Gastroesophageal sphincter (tissue), 4 donors: ENCODE measurements around the gene FAM180A. TPM values are rescaled to one million over a fixed set of nuclear protein-coding genes. Genes with fewer than 3 reads are reported as not detected.

ENCODE experiments used
- ATAC-seq: fragments of 150-250 bp; one replicate; pipeline ENCODE4 v1.9.1; 2016; ENCODE audit warnings: mild to moderate bottlenecking, moderate library complexity
- H3K27ac ChIP-seq, 4 donors: fragments of 200-600 bp; sonication (generic) in 3 of 4; 1 replicate in 3 of 4; 2 replicates in 1 of 4; pipeline ENCODE4 v1.5.1; 2016 to 2019
- H3K27me3 ChIP-seq: fragments of 200-600 bp; sonication (generic); one replicate; pipeline ENCODE4 v1.5.1; 2019
- H3K36me3 ChIP-seq, 2 donors: fragments of 200-600 bp; sonication (generic); one replicate each; pipeline ENCODE4 v1.5.1; 2019; ENCODE audit warnings: control low read depth in 1 of 2
- H3K4me1 ChIP-seq, 3 donors: fragments of 200-600 bp; sonication (generic); 1 replicate in 2 of 3; 2 replicates in 1 of 3; pipeline ENCODE4 v1.5.1; 2016 to 2019; ENCODE audit warnings: control low read depth in 2 of 3
- H3K4me3 ChIP-seq, 2 donors: fragments of 200-600 bp; sonication (generic); one replicate each; pipeline ENCODE4 v1.5.1; 2019; ENCODE audit warnings: mild to moderate bottlenecking in 1 of 2, moderate library complexity in 1 of 2
- H3K9me3 ChIP-seq, 3 donors: fragments of 200-600 bp; sonication (generic); one replicate each; pipeline ENCODE4 v1.5.1; 2017 to 2019; ENCODE audit warnings: control low read depth in 2 of 3
- CTCF ChIP-seq, 4 experiments: fragments of 200-600 bp in 2 of 4; fragments of 450-650 bp in 2 of 4; sonication (generic) in 1 of 4; IDR thresholded peaks; one replicate each; pipeline ENCODE4 v1.5.1; 2017 to 2019; ENCODE audit warnings: antibody characterized with exemption in 4 of 4, mild to moderate bottlenecking in 2 of 4, moderate library complexity in 2 of 4
- EP300 ChIP-seq: sonication (generic); formaldehyde crosslinking; IDR thresholded peaks from one replicate; pipeline ENCODE4 v1.6.1; 2017; ENCODE audit warnings: antibody characterized with exemption, mild to moderate bottlenecking
- POLR2A ChIP-seq, 2 donors: fragments of 450-650 bp; IDR thresholded peaks; one replicate each; pipeline ENCODE4 v1.6.1; 2017; ENCODE audit warnings: antibody characterized with exemption in 2 of 2, mild to moderate bottlenecking in 2 of 2, moderate library complexity in 1 of 2
- POLR2AphosphoS5 ChIP-seq: sonication (generic); formaldehyde crosslinking; IDR thresholded peaks from one replicate; pipeline ENCODE4 v1.6.1; 2017; ENCODE audit warnings: antibody characterized with exemption
- WGBS, 2 donors: methylation state at CpG; one replicate each; pipeline ENCODE4 v1.1.5; 2018; ENCODE audit warnings: low coverage in 1 of 2; 5-methylcytosine and 5-hydroxymethylcytosine counted together
- total RNA-seq, 4 donors: library from RNA; depleted of rRNA; stranded (reverse); fragments of >200 nt; gene quantifications; one replicate each; pipeline ENCODE4 v1.1.0, GENCODE V29; 2016

The FAM180A gene
- total RNA-seq, 4 donors from 2014 or later = 2.6 to 8.5 (median 3.7) TPM

DNA sequence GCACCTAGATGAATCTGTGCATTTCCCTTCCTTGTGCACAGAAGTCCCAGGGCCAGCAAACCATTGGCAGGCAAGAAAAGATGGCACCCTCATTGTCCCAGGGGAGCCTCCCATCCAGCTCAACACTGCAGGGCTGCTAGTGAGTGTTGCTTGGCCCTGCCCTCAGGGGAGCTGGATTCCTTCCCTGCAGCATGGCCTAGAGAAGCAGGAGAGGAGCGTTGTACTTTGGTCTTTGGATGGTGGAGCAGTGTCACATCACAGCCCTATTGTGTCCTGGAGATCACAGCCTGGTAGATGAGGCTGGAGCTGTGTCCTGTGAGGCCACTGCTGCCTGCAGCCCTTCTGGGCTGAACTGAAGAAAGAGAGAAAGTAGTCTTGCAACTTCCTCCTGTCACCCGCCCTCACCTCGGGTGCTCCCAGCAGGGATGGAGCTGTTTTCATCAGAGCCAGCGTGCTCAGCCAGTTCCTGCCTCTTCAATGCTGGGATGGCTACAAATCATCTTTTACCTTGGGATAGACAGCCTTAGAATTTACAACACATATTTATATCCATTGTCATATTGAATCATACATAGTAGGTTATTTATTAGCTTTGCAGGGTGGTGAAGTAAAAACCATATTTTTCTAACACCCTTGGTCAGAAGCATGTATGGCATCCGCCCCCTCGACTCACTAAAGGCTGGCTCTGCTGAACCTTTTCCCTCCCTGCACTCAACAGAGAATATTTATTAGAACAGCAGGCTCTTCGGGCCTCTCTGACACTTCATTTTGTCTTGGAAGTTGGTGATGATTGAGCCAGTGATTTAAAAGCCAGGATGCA lies 43.1 kb upstream of the FAM180A start:
- Histone ChIP-seq H3K4me1 (peaks cover 0 to 14% (median 5%) of the 10 kb centered on the region in 3 donors), H3K9me3 (no peaks in the 10 kb centered on the region), H3K27me3 (no peaks in the 10 kb centered on the region), H3K36me3 (no peaks in the 10 kb centered on the region), H3K27ac (no peak overlapping the region), H3K4me3 (no peak overlapping the region)
- 25 to 43% methylated on average over 2 to 5 of the region's 7 CpGs for WGBS, 2 donors
- ATAC-seq = no peak
- TF ChIP-seq POLR2AphosphoS5 (no peak), CTCF (IDR thresholded peaks at IDR 0.05) (no peak), POLR2A (IDR thresholded peaks at IDR 0.05) (no peak), EP300 (no peak)

- Histone ChIP-seq H3K36me3 (no peaks in the 10 kb centered on the region), H3K4me1 (peaks cover 0 to 2% (median under 1%) of the 10 kb centered on the region in 3 donors), H3K9me3 (no peaks in the 10 kb centered on the region), H3K27ac (no peak overlapping the region), H3K27me3 (no peaks in the 10 kb centered on the region), H3K4me3 (no peak overlapping the region)
- no peak for ATAC-seq
- TF ChIP-seq EP300 = no peak
- no peak for TF ChIP-seq POLR2A (IDR thresholded peaks at IDR 0.05)
- TF ChIP-seq CTCF (IDR thresholded peaks at IDR 0.05) = no peak
- no peak for TF ChIP-seq POLR2AphosphoS5
- WGBS, 2 donors = 92 to 98% methylated on average over 6 to 10 of the region's 11 CpGs
Observed at GRCh38 chr7:135790371-135790977, 41.9 kb upstream of the FAM180A start.

- Histone ChIP-seq H3K9me3 (no peaks in the 10 kb centered on the region), H3K4me1 (no peaks in the 10 kb centered on the region), H3K27ac (no peak overlapping the region), H3K36me3 (no peaks in the 10 kb centered on the region), H3K4me3 (no peak overlapping the region), H3K27me3 (no peaks in the 10 kb centered on the region)
- 71 to 100% methylated on average over 1 to 3 of the region's 3 CpGs for WGBS, 2 donors
- no peak for ATAC-seq
- TF ChIP-seq EP300 (no peak), POLR2A (IDR thresholded peaks at IDR 0.05) (no peak)
Observed at GRCh38 chr7:135789956-135790355, 41.3 kb upstream of the FAM180A start.

DNA sequence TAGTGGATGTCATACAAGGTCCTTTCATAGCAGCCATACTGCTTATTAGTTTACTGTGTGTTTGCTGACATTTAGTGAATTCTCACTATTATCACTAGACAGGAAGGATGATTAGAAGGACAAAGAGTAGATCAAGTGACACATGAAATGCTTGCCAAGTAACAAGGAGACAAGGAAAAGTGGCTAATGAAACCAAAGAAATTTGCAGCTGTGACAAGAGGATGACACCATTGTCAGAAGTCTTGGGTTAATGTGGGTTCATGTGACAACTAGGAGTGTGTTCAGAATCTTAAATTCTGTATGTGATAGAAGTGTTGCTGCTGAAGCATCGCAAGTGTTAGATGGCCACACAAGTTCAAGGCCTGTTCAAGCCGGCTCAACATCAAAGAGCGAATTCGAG lies 40.8 kb upstream of the FAM180A start:
- Histone ChIP-seq H3K9me3 (no peaks in the 10 kb centered on the region), H3K4me1 (no peaks in the 10 kb centered on the region), H3K27me3 (no peaks in the 10 kb centered on the region), H3K36me3 (no peaks in the 10 kb centered on the region), H3K4me3 (no peak overlapping the region), H3K27ac (no peak overlapping the region)
- 77 to 78% methylated on average over 4 of the region's 4 CpGs for WGBS, 2 donors
- TF ChIP-seq POLR2AphosphoS5 = no peak
- no peak for TF ChIP-seq CTCF (IDR thresholded peaks at IDR 0.05)
- TF ChIP-seq POLR2A (IDR thresholded peaks at IDR 0.05) = no peak
- TF ChIP-seq EP300 = no peak
- no peak for ATAC-seq

DNA sequence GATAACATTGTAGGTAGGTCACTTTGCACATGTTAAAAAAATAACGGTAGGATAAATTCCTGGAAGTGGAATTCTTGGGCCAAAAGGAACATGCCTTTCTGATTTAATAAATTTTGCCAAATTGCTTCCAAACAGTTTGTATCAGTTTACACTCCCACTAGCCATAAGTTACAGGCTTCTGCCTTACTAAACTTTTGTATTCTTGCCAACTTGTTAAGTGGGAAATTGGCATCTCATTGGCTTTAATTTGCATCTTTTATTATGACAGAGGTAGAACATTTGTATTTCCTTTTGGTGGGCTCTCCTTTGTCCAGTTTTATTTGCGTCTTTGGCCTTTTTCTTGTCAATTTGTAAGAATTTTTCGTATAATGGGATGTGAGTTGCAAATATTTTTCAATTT lies 38.3 kb upstream of the FAM180A start:
- Histone ChIP-seq H3K36me3 (no peaks in the 10 kb centered on the region), H3K27ac (no peak overlapping the region), H3K4me3 (no peak overlapping the region), H3K4me1 (no peaks in the 10 kb centered on the region), H3K27me3 (no peaks in the 10 kb centered on the region), H3K9me3 (no peaks in the 10 kb centered on the region)
- no peak for ATAC-seq
- TF ChIP-seq CTCF (IDR thresholded peaks at IDR 0.05) (no peak), EP300 (no peak), POLR2AphosphoS5 (no peak), POLR2A (IDR thresholded peaks at IDR 0.05) (no peak)
- WGBS, 2 donors = 56 to 63% methylated on average over 3 of the region's 3 CpGs
